Cardiac fibroblast (primary cell): Measurements from ENCODE around the gene UBR1.
A peak's percentile ranks its signal among the peaks of the same experiment; 100 is the strongest.
"Not testable (repeated sequence)": the region's sequence is repeated elsewhere in the genome, so short reads cannot be mapped to it uniquely, and the experiment has no call there.

Source experiments
- DNase-seq, 2 donors: peaks; one replicate each; pipeline versions ENCODE4 v3.0.0 to v3.0.0-alpha.2; 2010; ENCODE audit warnings: low read depth in 2 of 2
- H3K4me3 ChIP-seq, 2 donors: replicated peaks in 1 of 2; 1 replicate in 1 of 2; 2 replicates in 1 of 2; pipeline ENCODE4 v1.5.1; 2011; ENCODE audit warnings: low read depth in 2 of 2, low read length in 2 of 2, mild to moderate bottlenecking in 2 of 2, moderate library complexity in 1 of 2
- CTCF ChIP-seq: IDR thresholded peaks from one replicate; pipeline ENCODE4 v1.5.1; 2011; ENCODE audit warnings: low read depth, mild to moderate bottlenecking, low read length, inconsistent platforms

Gene UBR1

GRCh38 chr15:42974202-42974862 is 131.5 kb downstream of the UBR1 start:
- no peak overlapping the region for H3K4me3 ChIP-seq
- DNase-seq, result no peak
- no peak for TF ChIP-seq CTCF

- H3K4me3 ChIP-seq, result no peak overlapping the region
- TF ChIP-seq CTCF, result no peak
- DNase-seq, result no peak
Observed at GRCh38 chr15:42973114-42973513, 132.7 kb downstream of the UBR1 start.

- no peak for TF ChIP-seq CTCF
- no peak overlapping the region for H3K4me3 ChIP-seq
- no peak for DNase-seq
Observed at GRCh38 chr15:42971830-42972229, 134.0 kb downstream of the UBR1 start.

GRCh38 chr15:42964476-42964875 is 141.4 kb downstream of the UBR1 start:
- no peak overlapping the region for H3K4me3 ChIP-seq
- TF ChIP-seq CTCF, result no peak
- DNase-seq, result no peak

- no peak overlapping the region for H3K4me3 ChIP-seq
- TF ChIP-seq CTCF, result no peak
- DNase-seq, result peak in 1 of 2 donors; percentile 86
Observed at GRCh38 chr15:42955518-42955917, 150.3 kb downstream of the UBR1 start.

- DNase-seq, result no peak
- no peak for TF ChIP-seq CTCF
Observed at GRCh38 chr15:42954291-42954690, 151.5 kb downstream of the UBR1 start.

GRCh38 chr15:42948898-42949297 is 156.9 kb downstream of the UBR1 start:
- not testable (repeated sequence) for H3K4me3 ChIP-seq, DNase-seq

More at GRCh38 chr15:42954291-42954690, 151.5 kb downstream of the UBR1 start:
- no peak overlapping the region for H3K4me3 ChIP-seq
